MM.1S (cell line): ENCODE data around the gene TTC6.

ENCODE experiments used
- DNase-seq: peaks from one replicate; pipeline ENCODE4 v3.0.0-alpha.2; 2015
- H2AFZ ChIP-seq: fragments of 300-600 bp; sonication (generic); 2 replicates; pipeline ENCODE4 v1.6.0; 2016; ENCODE audit warnings: antibody characterized with exemption, low read length
- H3F3A ChIP-seq: fragments of 300-600 bp; sonication (generic); 2 replicates; pipeline ENCODE4 v1.6.1; 2016; ENCODE audit warnings: mild to moderate bottlenecking, antibody characterized with exemption, low read length, moderate library complexity, mixed read lengths; ENCODE audit not compliant: insufficient read depth
- H3K27ac ChIP-seq: fragments of 300-600 bp; sonication (generic); 2 replicates; pipeline ENCODE4 v1.5.1; 2016; ENCODE audit warnings: mild to moderate bottlenecking, low read length
- H3K27me3 ChIP-seq: fragments of 300-600 bp; sonication (generic); replicated peaks from 2 replicates; pipeline ENCODE4 v1.6.0; 2016; ENCODE audit warnings: low read length; ENCODE audit not compliant: insufficient read depth
- H3K36me3 ChIP-seq: fragments of 300-600 bp; sonication (generic); replicated peaks from 2 replicates; pipeline ENCODE4 v1.6.1; 2016; ENCODE audit warnings: mild to moderate bottlenecking, low read length, mixed read lengths; ENCODE audit not compliant: insufficient read depth
- H3K4me1 ChIP-seq: fragments of 300-600 bp; sonication (generic); 2 replicates; pipeline ENCODE4 v1.6.1; 2016; ENCODE audit warnings: low read length, mixed read lengths
- H3K4me2 ChIP-seq: fragments of 300-600 bp; sonication (generic); 2 replicates; pipeline ENCODE4 v1.6.0; 2016; ENCODE audit warnings: low read depth, low read length
- H3K4me3 ChIP-seq: fragments of 300-600 bp; sonication (generic); 2 replicates; pipeline ENCODE4 v1.5.1; 2016; ENCODE audit warnings: low read length, mixed read lengths
- H3K79me2 ChIP-seq: fragments of 300-600 bp; sonication (generic); 2 replicates; pipeline ENCODE4 v1.6.1; 2016; ENCODE audit warnings: mixed run types, low read length, mixed read lengths
- H3K9ac ChIP-seq: fragments of 300-600 bp; sonication (generic); 2 replicates; pipeline ENCODE4 v1.6.1; 2016; ENCODE audit warnings: low read length, mixed read lengths
- H3K9me2 ChIP-seq: fragments of 300-600 bp; sonication (generic); replicated peaks from 2 replicates; pipeline ENCODE4 v1.6.1; 2016; ENCODE audit warnings: mild to moderate bottlenecking, low read length, mixed read lengths; ENCODE audit not compliant: insufficient read depth
- H3K9me3 ChIP-seq: fragments of 300-600 bp; sonication (generic); replicated peaks from 2 replicates; pipeline ENCODE4 v1.6.1; 2016; ENCODE audit warnings: mild to moderate bottlenecking, low read length, mixed read lengths; ENCODE audit not compliant: insufficient read depth
- H4K20me1 ChIP-seq: fragments of 300-600 bp; sonication (generic); 2 replicates; pipeline ENCODE4 v1.6.1; 2016; ENCODE audit warnings: mild to moderate bottlenecking, low read length, moderate library complexity, mixed read lengths; ENCODE audit not compliant: insufficient read depth
- CTCF ChIP-seq: fragments of 300-600 bp; sonication (generic); IDR thresholded peaks from 2 replicates; pipeline ENCODE4 v1.5.1; 2016; ENCODE audit warnings: antibody characterized with exemption, low read length, mixed read lengths
- EZH2 ChIP-seq: fragments of 300-600 bp; sonication (generic); optimal IDR thresholded peaks from 2 replicates; pipeline ENCODE3; 2017; ENCODE audit warnings: low read depth, mild to moderate bottlenecking, antibody characterized with exemption, low read length, mixed read lengths
- EZH2phosphoT487 ChIP-seq: fragments of 300-600 bp; sonication (generic); IDR thresholded peaks from 2 replicates; pipeline ENCODE4 v1.6.1; 2018; ENCODE audit warnings: antibody characterized with exemption, low read length

Gene TTC6

GRCh38 chr14:37615582-37616289 lies 20.3 kb downstream of the TTC6 start:
- no peaks in the 10 kb centered on the region for H3K36me3 ChIP-seq
- H2AFZ ChIP-seq = no peak overlapping the region
- no peak overlapping the region for H3K4me2 ChIP-seq
- H3K9ac ChIP-seq = no peak overlapping the region
- no peaks in the 10 kb centered on the region for H3K4me1 ChIP-seq
- no peaks in the 10 kb centered on the region for H4K20me1 ChIP-seq
- no peaks in the 10 kb centered on the region for H3F3A ChIP-seq
- H3K9me3 ChIP-seq = no peaks in the 10 kb centered on the region
- no peak overlapping the region for H3K27ac ChIP-seq
- no peak overlapping the region for H3K4me3 ChIP-seq
- H3K9me2 ChIP-seq = no peaks in the 10 kb centered on the region
- no peak for DNase-seq
- no peaks in the 10 kb centered on the region for H3K79me2 ChIP-seq
- H3K27me3 ChIP-seq = no peaks in the 10 kb centered on the region
- TF ChIP-seq EZH2 = no peak
- TF ChIP-seq EZH2phosphoT487 = no peak
- no peak for TF ChIP-seq CTCF

GRCh38 chr14:37616853-37617252 lies 21.4 kb downstream of the TTC6 start:
- Histone ChIP-seq H2AFZ (no peak overlapping the region), H3K79me2 (no peaks in the 10 kb centered on the region), H3K27ac (no peak overlapping the region), H3F3A (no peaks in the 10 kb centered on the region), H3K9me2 (no peaks in the 10 kb centered on the region), H3K36me3 (no peaks in the 10 kb centered on the region), H3K4me2 (no peak overlapping the region), H3K4me1 (no peaks in the 10 kb centered on the region), H3K9me3 (no peaks in the 10 kb centered on the region), H3K9ac (no peak overlapping the region), H3K4me3 (no peak overlapping the region), H3K27me3 (no peaks in the 10 kb centered on the region), H4K20me1 (no peaks in the 10 kb centered on the region)
- DNase-seq = no peak
- TF ChIP-seq EZH2 (no peak), EZH2phosphoT487 (no peak), CTCF (no peak)

- Histone ChIP-seq H3K4me3 (no peak overlapping the region), H3K27me3 (no peaks in the 10 kb centered on the region), H4K20me1 (no peaks in the 10 kb centered on the region), H2AFZ (no peak overlapping the region), H3K4me1 (no peaks in the 10 kb centered on the region), H3K9me3 (no peaks in the 10 kb centered on the region), H3K36me3 (no peaks in the 10 kb centered on the region), H3K27ac (no peak overlapping the region), H3K4me2 (no peak overlapping the region), H3K79me2 (no peaks in the 10 kb centered on the region), H3K9ac (no peak overlapping the region), H3F3A (no peaks in the 10 kb centered on the region), H3K9me2 (no peaks in the 10 kb centered on the region)
- TF ChIP-seq EZH2 (no peak), CTCF (no peak), EZH2phosphoT487 (no peak)
- DNase-seq = no peak
Measured at GRCh38 chr14:37617864-37618365, 22.5 kb downstream of the TTC6 start.
